ENCODE measurements around the gene LGALS14.
"Not testable (repeated sequence)": the region's sequence is repeated elsewhere in the genome, so short reads cannot be mapped to it uniquely, and the experiment has no call there.

DNA sequence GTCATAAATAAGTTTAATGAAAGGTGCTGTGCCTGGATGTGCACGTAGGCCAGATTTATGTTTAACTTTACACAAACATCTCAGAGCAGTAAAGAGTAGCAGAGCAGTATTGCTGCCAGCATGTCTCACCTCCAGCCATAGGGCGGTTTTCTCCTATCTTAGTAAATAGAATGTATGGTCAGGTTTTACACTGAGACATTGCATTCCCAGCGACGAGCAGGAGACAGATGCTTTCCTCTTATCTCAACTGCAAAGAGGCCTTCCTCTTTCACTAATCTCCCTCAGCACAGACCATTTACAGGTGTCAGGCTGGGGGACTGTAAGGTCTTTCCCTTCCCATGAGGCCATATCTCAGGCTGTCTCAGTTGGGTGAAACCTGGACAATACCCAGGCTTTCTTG, 15.6 kb upstream of the LGALS14 start:
- TF ChIP-seq, protein P1, sequence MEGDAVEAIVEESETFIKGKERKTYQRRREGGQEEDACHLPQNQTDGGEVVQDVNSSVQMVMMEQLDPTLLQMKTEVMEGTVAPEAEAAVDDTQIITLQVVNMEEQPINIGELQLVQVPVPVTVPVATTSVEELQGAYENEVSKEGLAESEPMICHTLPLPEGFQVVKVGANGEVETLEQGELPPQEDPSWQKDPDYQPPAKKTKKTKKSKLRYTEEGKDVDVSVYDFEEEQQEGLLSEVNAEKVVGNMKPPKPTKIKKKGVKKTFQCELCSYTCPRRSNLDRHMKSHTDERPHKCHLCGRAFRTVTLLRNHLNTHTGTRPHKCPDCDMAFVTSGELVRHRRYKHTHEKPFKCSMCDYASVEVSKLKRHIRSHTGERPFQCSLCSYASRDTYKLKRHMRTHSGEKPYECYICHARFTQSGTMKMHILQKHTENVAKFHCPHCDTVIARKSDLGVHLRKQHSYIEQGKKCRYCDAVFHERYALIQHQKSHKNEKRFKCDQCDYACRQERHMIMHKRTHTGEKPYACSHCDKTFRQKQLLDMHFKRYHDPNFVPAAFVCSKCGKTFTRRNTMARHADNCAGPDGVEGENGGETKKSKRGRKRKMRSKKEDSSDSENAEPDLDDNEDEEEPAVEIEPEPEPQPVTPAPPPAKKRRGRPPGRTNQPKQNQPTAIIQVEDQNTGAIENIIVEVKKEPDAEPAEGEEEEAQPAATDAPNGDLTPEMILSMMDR (IDR thresholded peaks at IDR 0.05): not testable (repeated sequence)
- not testable (repeated sequence) for TF ChIP-seq POLR2AphosphoS5 (IDR thresholded peaks at IDR 0.05); POLR2A (IDR thresholded peaks at IDR 0.05); EP300 (IDR thresholded peaks at IDR 0.05; ENCODE audit: low read depth)

Data from transverse colon (tissue), 4 donors.